Skeletal muscle tissue (tissue), 4 donors: ENCODE measurements around the gene DLGAP1. TPM values are rescaled to one million over a fixed set of nuclear protein-coding genes. Genes with fewer than 3 reads are reported as not detected.

ENCODE experiments used
- H3K27ac ChIP-seq: one replicate; pipeline ENCODE4 v1.7.0; 2013; ENCODE audit warnings: mild to moderate bottlenecking, low read depth, low read length, inconsistent platforms
- H3K27me3 ChIP-seq, 3 donors: one replicate each; pipeline ENCODE4 v1.7.0; 2013; ENCODE audit warnings: low read length in 3 of 3; ENCODE audit not compliant: control insufficient read depth in 3 of 3, insufficient read depth in 3 of 3
- H3K36me3 ChIP-seq, 3 donors: one replicate each; pipeline ENCODE4 v1.7.0; 2013; ENCODE audit warnings: low read length in 3 of 3; ENCODE audit not compliant: control insufficient read depth in 3 of 3, insufficient read depth in 3 of 3
- H3K4me1 ChIP-seq, 3 donors: one replicate each; pipeline ENCODE4 v1.7.0; 2013; ENCODE audit warnings: low read length in 3 of 3, mild to moderate bottlenecking in 3 of 3; ENCODE audit not compliant: control insufficient read depth in 3 of 3, insufficient read depth in 3 of 3
- H3K4me3 ChIP-seq, 3 donors: one replicate each; pipeline ENCODE4 v1.7.0; 2013; ENCODE audit warnings: low read length in 3 of 3
- H3K9ac ChIP-seq, 3 donors: one replicate each; pipeline ENCODE4 v1.7.0; 2013; ENCODE audit warnings: low read length in 3 of 3, mild to moderate bottlenecking in 3 of 3, moderate library complexity in 2 of 3, low read depth in 1 of 3
- H3K9me3 ChIP-seq, 3 donors: one replicate each; pipeline ENCODE4 v1.7.0; 2013; ENCODE audit warnings: low read length in 3 of 3; ENCODE audit not compliant: control insufficient read depth in 3 of 3
- total RNA-seq: library from RNA; depleted of rRNA; stranded (reverse); fragments of >200 nt; gene quantifications from one replicate; pipeline ENCODE4 v1.2.3, GENCODE V29; 2014
- donor health status: Osteomylitis.

Gene DLGAP1
- total RNA-seq, 1 donor from 2014 or later: 0.52 TPM

- Histone ChIP-seq H3K4me3 (no peak overlapping the region), H3K9me3 (no peaks in the 10 kb centered on the region), H3K9ac (no peak overlapping the region), H3K27ac (no peak overlapping the region), H3K4me1 (no peaks in the 10 kb centered on the region), H3K36me3 (no peaks in the 10 kb centered on the region), H3K27me3 (no peaks in the 10 kb centered on the region)
Observed at GRCh38 chr18:3753106-3753505, 702.0 kb downstream of the DLGAP1 start.

GRCh38 chr18:3748086-3748485, 707.0 kb downstream of the DLGAP1 start:
- H3K9me3 ChIP-seq: no peaks in the 10 kb centered on the region
- H3K27me3 ChIP-seq: no peaks in the 10 kb centered on the region
- no peak overlapping the region for H3K27ac ChIP-seq
- H3K36me3 ChIP-seq: no peaks in the 10 kb centered on the region
- no peak overlapping the region for H3K4me3 ChIP-seq
- no peaks in the 10 kb centered on the region for H3K4me1 ChIP-seq
- H3K9ac ChIP-seq: no peak overlapping the region

GRCh38 chr18:3747176-3747973, 707.7 kb downstream of the DLGAP1 start:
- H3K9ac ChIP-seq: no peak overlapping the region
- no peaks in the 10 kb centered on the region for H3K9me3 ChIP-seq
- no peak overlapping the region for H3K4me3 ChIP-seq
- no peaks in the 10 kb centered on the region for H3K4me1 ChIP-seq
- H3K36me3 ChIP-seq: no peaks in the 10 kb centered on the region
- H3K27ac ChIP-seq: no peak overlapping the region
- H3K27me3 ChIP-seq: no peaks in the 10 kb centered on the region

- Histone ChIP-seq H3K4me1 (no peaks in the 10 kb centered on the region), H3K27me3 (no peaks in the 10 kb centered on the region), H3K4me3 (no peak overlapping the region), H3K36me3 (no peaks in the 10 kb centered on the region), H3K27ac (no peak overlapping the region), H3K9ac (no peak overlapping the region), H3K9me3 (no peaks in the 10 kb centered on the region)
Observed at GRCh38 chr18:3742541-3742940, 712.6 kb downstream of the DLGAP1 start.

GRCh38 chr18:3741333-3741732, 713.8 kb downstream of the DLGAP1 start:
- Histone ChIP-seq H3K9ac (no peak overlapping the region), H3K4me3 (no peak overlapping the region), H3K36me3 (no peaks in the 10 kb centered on the region), H3K27ac (no peak overlapping the region), H3K4me1 (no peaks in the 10 kb centered on the region), H3K9me3 (no peaks in the 10 kb centered on the region), H3K27me3 (no peaks in the 10 kb centered on the region)

- Histone ChIP-seq H3K36me3 (no peaks in the 10 kb centered on the region), H3K27me3 (peaks cover 0 to 5% (median 0%) of the 10 kb centered on the region in 3 donors), H3K9ac (no peak overlapping the region), H3K9me3 (no peaks in the 10 kb centered on the region), H3K27ac (no peak overlapping the region), H3K4me3 (no peak overlapping the region), H3K4me1 (no peaks in the 10 kb centered on the region)
Observed at GRCh38 chr18:3728704-3729437, 726.2 kb downstream of the DLGAP1 start.

GRCh38 chr18:3727274-3727673, 727.8 kb downstream of the DLGAP1 start:
- H3K9ac ChIP-seq: no peak overlapping the region

GRCh38 chr18:3726238-3726951, 728.7 kb downstream of the DLGAP1 start:
- H3K4me1 ChIP-seq: peaks cover 0 to 4% (median 0%) of the 10 kb centered on the region in 3 donors
- H3K9ac ChIP-seq: no peak overlapping the region
- H3K36me3 ChIP-seq: no peaks in the 10 kb centered on the region
- no peak overlapping the region for H3K27ac ChIP-seq
- H3K9me3 ChIP-seq: no peaks in the 10 kb centered on the region
- no peak overlapping the region for H3K4me3 ChIP-seq
- H3K27me3 ChIP-seq: peaks cover 0 to 5% (median 0%) of the 10 kb centered on the region in 3 donors

More at GRCh38 chr18:3727274-3727673, 727.8 kb downstream of the DLGAP1 start:
- H3K4me1 ChIP-seq: peaks cover 0 to 4% (median 0%) of the 10 kb centered on the region in 3 donors
- H3K4me3 ChIP-seq: no peak overlapping the region
- peaks cover 0 to 5% (median 0%) of the 10 kb centered on the region in 3 donors for H3K27me3 ChIP-seq
- no peak overlapping the region for H3K27ac ChIP-seq
- H3K36me3 ChIP-seq: no peaks in the 10 kb centered on the region
- H3K9me3 ChIP-seq: no peaks in the 10 kb centered on the region

GRCh38 chr18:3725115-3725514, 730.0 kb downstream of the DLGAP1 start:
- H3K27ac ChIP-seq: no peak overlapping the region
- H3K4me3 ChIP-seq: no peak overlapping the region
- H3K9ac ChIP-seq: no peak overlapping the region
- peaks cover 0 to 5% (median 0%) of the 10 kb centered on the region in 3 donors for H3K27me3 ChIP-seq
- H3K4me1 ChIP-seq: peaks cover 0 to 4% (median 0%) of the 10 kb centered on the region in 3 donors
- no peaks in the 10 kb centered on the region for H3K36me3 ChIP-seq
- H3K9me3 ChIP-seq: no peaks in the 10 kb centered on the region
